Left ventricle myocardium inferior (tissue), 1 donor: Measurements from ENCODE around the gene PNMA3. TPM values are rescaled to one million over a fixed set of nuclear protein-coding genes. Genes with fewer than 3 reads are reported as not detected.
"Not testable (repeated sequence)": the region's sequence is repeated elsewhere in the genome, so short reads cannot be mapped to it uniquely, and the experiment has no call there.

Experiments used
- DNase-seq: peaks from one replicate; pipeline ENCODE4 v3.0.0-alpha.2; 2020
- H3K27ac ChIP-seq: fragments of 200-600 bp; replicated peaks from 2 replicates; pipeline ENCODE4 v1.8.0; 2021
- H3K27me3 ChIP-seq: fragments of 200-600 bp; 2 replicates; pipeline ENCODE4 v1.8.0; 2021; ENCODE audit warnings: low read depth
- H3K36me3 ChIP-seq: fragments of 200-600 bp; 2 replicates; pipeline ENCODE4 v1.8.0; 2021
- H3K4me1 ChIP-seq: fragments of 200-600 bp; 2 replicates; pipeline ENCODE4 v1.8.0; 2021
- H3K4me3 ChIP-seq: fragments of 200-600 bp; 2 replicates; pipeline ENCODE4 v1.8.0; 2021; ENCODE audit warnings: mild to moderate bottlenecking, moderate library complexity
- H3K9me3 ChIP-seq: fragments of 200-600 bp; replicated peaks from 2 replicates; pipeline ENCODE4 v1.8.0; 2021
- CTCF ChIP-seq: fragments of 200-600 bp; IDR thresholded peaks from 2 replicates; pipeline ENCODE4 v1.8.0; 2021; ENCODE audit warnings: antibody characterized with exemption, mild to moderate bottlenecking, borderline replicate concordance
- intact Hi-C: fragments of 100-400 bp; cut with micrococcal nuclease; formaldehyde crosslinking; loops from one replicate; pipeline ENCODE4 v1.11.0; 2022
- total RNA-seq: library from RNA; stranded (reverse); fragmentation: NEBNext Ultra II Directional; extraction: Animal tissue kit (Norgen Biotek cat#: 25700); gene quantifications from one replicate; pipeline ENCODE4 v1.2.1, GENCODE V29; 2021
- donor health status: DM: no; HTN: yes; CAD: no; lungs with severe emphysema.

PNMA3 gene
- total RNA-seq, 1 donor from 2014 or later, result 1.8 TPM

- no peak overlapping the region for H3K4me3 ChIP-seq
- TF ChIP-seq CTCF, result no peak
- no peak for DNase-seq
- no peaks in the 10 kb centered on the region for H3K36me3 ChIP-seq
- H3K27ac ChIP-seq, result no peak overlapping the region
- no peaks in the 10 kb centered on the region for H3K9me3 ChIP-seq
- no peaks in the 10 kb centered on the region for H3K27me3 ChIP-seq
- intact Hi-C loops, result no loop called here
- H3K4me1 ChIP-seq, result no peaks in the 10 kb centered on the region
Observed at GRCh38 chrX:153065389-153065788, 9.1 kb downstream of the PNMA3 start.

- H3K4me3 ChIP-seq, H3K27ac ChIP-seq, DNase-seq, H3K4me1 ChIP-seq, H3K9me3 ChIP-seq, H3K36me3 ChIP-seq, intact Hi-C loops, H3K27me3 ChIP-seq: not testable (repeated sequence)
Observed at GRCh38 chrX:153066402-153066801, 10.1 kb downstream of the PNMA3 start.

GRCh38 chrX:153071909-153072583, 15.8 kb downstream of the PNMA3 start, which contains the start of gene PNMA6A:
Gene PNMA6A (plus strand): TSS chrX:153072454. CDS start chrX:153073063, 609 bp downstream.
- H3K27me3 ChIP-seq, H3K36me3 ChIP-seq, intact Hi-C loops, H3K4me1 ChIP-seq, H3K27ac ChIP-seq, H3K4me3 ChIP-seq, H3K9me3 ChIP-seq, DNase-seq: not testable (repeated sequence)

- H3K36me3 ChIP-seq, H3K27me3 ChIP-seq, H3K9me3 ChIP-seq, H3K4me1 ChIP-seq, H3K4me3 ChIP-seq, DNase-seq, intact Hi-C loops, H3K27ac ChIP-seq: not testable (repeated sequence)
Observed at GRCh38 chrX:153073331-153073730, 17.1 kb downstream of the PNMA3 start.

- Histone ChIP-seq H3K27ac (no peak overlapping the region), H3K36me3 (no peaks in the 10 kb centered on the region), H3K27me3 (no peaks in the 10 kb centered on the region), H3K9me3 (no peaks in the 10 kb centered on the region), H3K4me3 (no peak overlapping the region), H3K4me1 (no peaks in the 10 kb centered on the region)
- no peak for DNase-seq
- TF ChIP-seq CTCF, result no peak
- intact Hi-C loops, result no loop called here
Observed at GRCh38 chrX:153074262-153074899, 18.1 kb downstream of the PNMA3 start.

- H3K9me3 ChIP-seq, result no peaks in the 10 kb centered on the region
- H3K4me3 ChIP-seq, result no peak overlapping the region
- H3K36me3 ChIP-seq, result no peaks in the 10 kb centered on the region
- intact Hi-C loops, result no loop called here
- no peaks in the 10 kb centered on the region for H3K27me3 ChIP-seq
- H3K4me1 ChIP-seq, result no peaks in the 10 kb centered on the region
- no peak overlapping the region for H3K27ac ChIP-seq
- TF ChIP-seq CTCF, result no peak
- no peak for DNase-seq
Observed at GRCh38 chrX:153074935-153075334, 18.7 kb downstream of the PNMA3 start.

GRCh38 chrX:153075366-153075765, 19.1 kb downstream of the PNMA3 start:
- Histone ChIP-seq H3K4me3 (no peak overlapping the region), H3K36me3 (no peaks in the 10 kb centered on the region), H3K27me3 (no peaks in the 10 kb centered on the region), H3K9me3 (no peaks in the 10 kb centered on the region), H3K4me1 (no peaks in the 10 kb centered on the region), H3K27ac (no peak overlapping the region)
- TF ChIP-seq CTCF, result no peak
- intact Hi-C loops, result no loop called here
- no peak for DNase-seq

- intact Hi-C loops, DNase-seq, H3K4me3 ChIP-seq, H3K9me3 ChIP-seq, H3K27me3 ChIP-seq, H3K4me1 ChIP-seq, H3K27ac ChIP-seq, H3K36me3 ChIP-seq: not testable (repeated sequence)
Observed at GRCh38 chrX:153077437-153078135, 21.3 kb downstream of the PNMA3 start.

- H3K36me3 ChIP-seq, H3K4me3 ChIP-seq, intact Hi-C loops, H3K9me3 ChIP-seq, H3K27me3 ChIP-seq, DNase-seq, H3K27ac ChIP-seq, H3K4me1 ChIP-seq: not testable (repeated sequence)
Observed at GRCh38 chrX:153083238-153083923, 27.1 kb downstream of the PNMA3 start.
